GM12873 (cell line): ENCODE results near the gene PDE11A.
A peak's percentile ranks its signal among the peaks of the same experiment; 100 is the strongest.

Source experiments
- TF ChIP-seq, protein P1 (sequence below): IDR thresholded peaks from 2 replicates; pipeline ENCODE4 v1.5.1; 2012; ENCODE audit warnings: low read depth, mild to moderate bottlenecking, moderate library complexity, low read length, control low read depth; ENCODE audit not compliant: insufficient read depth; ENCODE audit errors: missing control alignments

PDE11A gene

DNA sequence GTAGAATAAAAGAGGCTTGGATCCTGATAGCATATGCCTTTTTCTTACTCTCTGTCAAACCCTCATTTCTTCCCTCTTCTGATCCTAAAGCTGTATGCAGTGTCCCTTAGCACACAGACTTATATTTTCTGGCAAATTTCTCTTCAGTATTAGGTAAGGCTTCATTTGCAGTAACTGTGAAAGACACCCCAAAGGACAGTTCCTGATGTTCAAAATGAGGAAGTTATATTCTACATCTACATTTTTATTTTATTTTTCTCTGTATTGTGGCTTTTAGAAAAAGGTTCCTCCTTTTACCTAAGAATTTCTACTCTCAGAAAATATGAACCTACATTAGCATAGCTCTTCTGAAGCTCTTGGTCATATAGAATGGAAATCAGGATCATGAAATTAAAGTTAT lies 261.7 kb downstream of the PDE11A start:
- TF ChIP-seq, protein P1, sequence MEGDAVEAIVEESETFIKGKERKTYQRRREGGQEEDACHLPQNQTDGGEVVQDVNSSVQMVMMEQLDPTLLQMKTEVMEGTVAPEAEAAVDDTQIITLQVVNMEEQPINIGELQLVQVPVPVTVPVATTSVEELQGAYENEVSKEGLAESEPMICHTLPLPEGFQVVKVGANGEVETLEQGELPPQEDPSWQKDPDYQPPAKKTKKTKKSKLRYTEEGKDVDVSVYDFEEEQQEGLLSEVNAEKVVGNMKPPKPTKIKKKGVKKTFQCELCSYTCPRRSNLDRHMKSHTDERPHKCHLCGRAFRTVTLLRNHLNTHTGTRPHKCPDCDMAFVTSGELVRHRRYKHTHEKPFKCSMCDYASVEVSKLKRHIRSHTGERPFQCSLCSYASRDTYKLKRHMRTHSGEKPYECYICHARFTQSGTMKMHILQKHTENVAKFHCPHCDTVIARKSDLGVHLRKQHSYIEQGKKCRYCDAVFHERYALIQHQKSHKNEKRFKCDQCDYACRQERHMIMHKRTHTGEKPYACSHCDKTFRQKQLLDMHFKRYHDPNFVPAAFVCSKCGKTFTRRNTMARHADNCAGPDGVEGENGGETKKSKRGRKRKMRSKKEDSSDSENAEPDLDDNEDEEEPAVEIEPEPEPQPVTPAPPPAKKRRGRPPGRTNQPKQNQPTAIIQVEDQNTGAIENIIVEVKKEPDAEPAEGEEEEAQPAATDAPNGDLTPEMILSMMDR, result no peak

DNA sequence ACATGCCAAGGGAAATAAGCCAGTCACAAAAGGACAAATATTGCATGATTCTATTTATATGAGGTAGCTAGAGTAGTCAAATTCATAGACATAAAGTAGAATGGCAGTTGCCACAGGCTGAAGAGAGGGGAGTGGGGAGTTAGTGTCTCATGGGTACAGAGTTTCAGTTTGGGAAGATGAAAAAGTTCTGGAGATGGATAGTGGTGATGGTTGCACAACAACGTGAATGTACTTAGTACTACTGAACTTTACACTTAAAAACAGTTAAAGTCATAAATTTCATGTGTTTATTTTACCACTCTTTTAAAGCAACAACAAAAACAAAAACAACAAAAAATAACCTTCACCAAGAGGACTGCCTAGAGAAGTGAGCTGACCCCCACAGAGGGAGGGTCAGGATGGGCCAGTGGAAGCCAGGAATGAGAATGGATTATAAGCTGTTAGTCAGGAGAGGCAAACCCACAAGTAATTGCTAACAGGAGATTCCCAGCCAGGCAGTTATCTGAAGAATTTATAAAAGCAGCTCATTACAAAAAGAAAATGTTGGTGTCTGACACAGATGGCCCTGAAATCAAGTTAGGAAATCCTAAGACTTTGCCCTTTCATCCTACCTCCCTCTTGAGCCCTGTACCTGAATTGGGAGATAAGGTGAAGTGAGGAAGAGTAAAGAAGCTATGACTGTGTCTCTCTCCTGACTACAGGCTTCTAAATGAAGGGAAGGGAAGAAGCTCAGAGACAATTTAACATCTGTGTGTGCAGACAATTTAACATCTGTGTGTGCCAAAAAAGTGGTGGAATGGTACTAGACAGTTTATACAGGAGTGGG lies 263.4 kb downstream of the PDE11A start:
- TF ChIP-seq, protein P1, result no peak

DNA sequence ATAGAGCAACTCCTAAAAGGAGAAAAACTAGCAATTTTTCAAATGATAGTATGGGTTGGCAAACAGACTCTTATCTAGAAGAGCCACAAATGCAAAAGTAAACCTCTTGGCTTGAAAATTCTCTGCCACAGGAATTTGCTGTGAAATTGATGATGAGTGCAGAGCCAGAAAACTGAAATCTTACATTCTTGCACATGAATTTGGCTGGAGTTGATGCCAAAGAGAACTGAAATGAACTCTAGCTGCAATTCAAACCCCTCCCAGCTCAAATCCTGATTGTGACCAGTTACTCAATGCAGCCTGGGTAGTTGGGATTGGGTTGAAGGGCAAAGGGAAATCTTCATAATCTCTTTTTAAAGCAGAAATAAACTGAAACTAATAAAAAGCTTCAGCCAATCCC lies 266.6 kb downstream of the PDE11A start:
- TF ChIP-seq, protein P1, result no peak

DNA sequence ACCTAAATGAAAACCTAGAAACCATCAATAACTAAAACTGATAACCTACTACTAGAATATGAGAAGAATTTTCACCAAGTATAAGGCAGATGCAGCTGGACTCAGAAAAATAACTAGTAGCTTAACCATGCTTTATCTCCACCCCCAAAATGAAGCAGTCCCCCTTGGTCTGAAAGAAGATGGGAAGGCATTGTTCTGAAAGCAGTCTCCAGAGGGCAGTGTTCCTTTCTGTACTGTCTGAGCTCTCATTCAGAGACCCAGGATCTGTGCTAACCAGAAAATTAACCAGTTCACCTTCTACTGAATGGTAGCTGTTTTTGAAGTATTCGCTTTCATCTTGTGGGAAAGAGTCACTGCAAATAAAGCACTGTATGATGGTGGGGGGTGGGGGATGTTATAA lies 273.0 kb downstream of the PDE11A start:
- TF ChIP-seq, protein P1, result peak; percentile 49

DNA sequence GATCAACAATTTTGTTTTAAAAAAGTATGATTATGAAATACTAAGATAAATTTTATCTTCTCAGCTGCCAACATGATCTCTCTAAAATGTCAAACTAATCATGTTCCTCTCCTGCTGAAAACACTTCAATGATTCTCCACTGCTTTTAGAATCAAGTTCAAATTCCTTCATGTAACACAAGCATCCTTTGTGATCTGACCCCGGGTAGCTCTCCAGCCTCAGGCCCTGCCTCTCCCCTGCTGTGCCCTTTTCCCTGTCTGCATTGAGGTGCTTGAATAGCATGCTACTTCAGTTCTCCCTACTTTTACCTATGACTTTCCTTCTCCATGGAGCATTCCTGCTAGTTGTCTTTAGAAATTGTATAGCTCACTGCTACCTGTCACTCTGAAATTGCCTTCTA lies 274.8 kb downstream of the PDE11A start:
- TF ChIP-seq, protein P1, result no peak

DNA sequence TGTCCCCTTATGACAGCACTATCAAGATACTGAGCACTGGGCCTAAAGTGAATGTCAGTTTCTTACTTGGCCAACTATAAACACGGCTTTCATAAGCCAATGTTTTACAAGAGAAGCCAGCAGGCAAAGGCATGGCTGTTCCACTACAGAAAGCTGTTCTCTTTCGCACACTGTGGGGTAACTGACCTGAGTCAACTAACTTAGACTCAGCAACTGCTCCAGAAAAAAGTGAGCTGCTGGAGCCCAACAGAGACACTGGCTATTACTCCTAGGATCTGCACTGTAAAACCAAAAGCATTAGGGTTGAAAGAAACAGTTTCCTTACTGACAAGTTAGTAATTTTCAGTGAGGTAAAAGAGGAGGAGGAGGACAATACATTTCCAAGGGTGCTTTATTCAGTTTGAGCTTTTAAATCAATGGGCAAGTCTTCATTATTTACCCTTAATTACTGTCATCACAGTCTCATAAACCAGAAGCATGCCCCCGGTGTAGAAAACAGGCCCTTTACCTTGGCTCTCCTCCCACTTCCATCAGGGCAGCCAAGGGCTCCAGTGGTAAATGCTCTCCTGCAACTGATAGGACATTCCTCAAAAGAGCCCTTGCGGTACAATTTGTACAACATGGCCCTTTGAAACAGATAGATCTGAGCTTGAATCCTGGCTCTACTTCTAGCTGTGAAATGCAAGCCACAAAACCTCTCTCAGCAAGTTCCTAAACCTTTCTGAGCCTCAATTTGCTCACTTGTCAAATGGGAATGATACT lies 275.7 kb downstream of the PDE11A start:
- TF ChIP-seq, protein P1, result no peak

DNA sequence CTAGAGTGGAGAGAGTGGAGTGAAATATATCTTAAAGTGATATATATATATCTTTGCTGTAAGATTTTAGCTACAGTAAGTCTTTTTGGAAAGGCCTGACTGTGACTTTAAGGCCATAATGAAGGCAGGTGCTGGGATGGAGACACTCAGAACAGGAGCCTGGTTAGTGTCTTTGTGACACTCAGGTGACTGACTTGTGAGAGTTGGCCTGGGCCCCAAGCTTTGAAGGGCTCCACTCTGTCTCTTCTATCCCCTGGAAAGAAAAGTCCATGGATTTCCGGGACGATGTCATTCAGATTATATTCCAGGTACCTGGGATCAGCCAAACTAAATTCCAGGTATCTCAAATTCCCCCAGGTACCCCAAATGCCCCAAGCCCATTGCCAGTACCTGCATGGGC lies 276.6 kb downstream of the PDE11A start:
- TF ChIP-seq, protein P1, result no peak
